NCI-H526 treated with DMSO at 0.1 percent for 48 hours (cell line): ENCODE measurements around the gene MAPKAP1.
"Not testable (repeated sequence)": the region's sequence is repeated elsewhere in the genome, so short reads cannot be mapped to it uniquely, and the experiment has no call there.

ENCODE experiments used
- DNase-seq: peaks from one replicate; lab custom pipeline; 2025; lab: John Stamatoyannopoulos, UW

MAPKAP1 gene

GRCh38 chr9:125409637-125410521 lies 297.1 kb downstream of the MAPKAP1 start:
- DNase-seq: no peak

- no peak for DNase-seq
These were observed 297.8 kb downstream of the MAPKAP1 start for GRCh38 chr9:125409217-125409636.

GRCh38 chr9:125407974-125408900 lies 298.8 kb downstream of the MAPKAP1 start:
- no peak for DNase-seq

GRCh38 chr9:125407432-125407973 lies 299.5 kb downstream of the MAPKAP1 start:
- DNase-seq: no peak

GRCh38 chr9:125406810-125407087 lies 300.3 kb downstream of the MAPKAP1 start:
- DNase-seq: no peak

- DNase-seq: no peak
These were observed 300.8 kb downstream of the MAPKAP1 start for GRCh38 chr9:125405938-125406809.

GRCh38 chr9:125404733-125405132 lies 302.3 kb downstream of the MAPKAP1 start:
- no peak for DNase-seq

- DNase-seq: no peak
These were observed 306.0 kb downstream of the MAPKAP1 start for GRCh38 chr9:125400725-125401716.

GRCh38 chr9:125400232-125400631 lies 306.8 kb downstream of the MAPKAP1 start:
- DNase-seq: not testable (repeated sequence)

- no peak for DNase-seq
These were observed 307.3 kb downstream of the MAPKAP1 start for GRCh38 chr9:125399666-125400065.

- no peak for DNase-seq
These were observed 307.8 kb downstream of the MAPKAP1 start for GRCh38 chr9:125399165-125399564.

- no peak for DNase-seq
These were observed 308.8 kb downstream of the MAPKAP1 start for GRCh38 chr9:125398243-125398642.

- no peak for DNase-seq
These were observed 309.3 kb downstream of the MAPKAP1 start for GRCh38 chr9:125397736-125398135.

- no peak for DNase-seq
These were observed 310.2 kb downstream of the MAPKAP1 start for GRCh38 chr9:125396799-125397198.

- DNase-seq: no peak
These were observed 313.6 kb downstream of the MAPKAP1 start for GRCh38 chr9:125393426-125393825.

- no peak for DNase-seq
These were observed 315.3 kb downstream of the MAPKAP1 start for GRCh38 chr9:125391704-125392103.

- DNase-seq: no peak
These were observed 318.0 kb downstream of the MAPKAP1 start for GRCh38 chr9:125388978-125389377.

- DNase-seq: no peak
These were observed 319.0 kb downstream of the MAPKAP1 start for GRCh38 chr9:125387861-125388524.
